ENCODE measurements around the gene KRT75. TPM values are rescaled to one million over a fixed set of nuclear protein-coding genes. Genes with fewer than 3 reads are reported as not detected.

KRT75 gene
- total RNA-seq, 1 donor = not detected

- TF ChIP-seq CTCF (IDR thresholded peaks at IDR 0.05; ENCODE audit: insufficient read depth, low read length) = no peak
- no peak for DNase-seq (ENCODE audit: low read depth)
- no peak overlapping the region for H3K4me3 ChIP-seq (ENCODE audit: low read depth, low read length)
These were observed 2.8 kb upstream of the KRT75 start for GRCh38 chr12:52436828-52437474.

- DNase-seq (ENCODE audit: low read depth) = peak; percentile 27
- no peak for TF ChIP-seq CTCF (IDR thresholded peaks at IDR 0.05; ENCODE audit: insufficient read depth, low read length)
These were observed 2.0 kb upstream of the KRT75 start for GRCh38 chr12:52436000-52436827.

GRCh38 chr12:52435659-52435999, 1.5 kb upstream of the KRT75 start:
- no peak for TF ChIP-seq CTCF (IDR thresholded peaks at IDR 0.05; ENCODE audit: insufficient read depth, low read length)
- no peak for DNase-seq (ENCODE audit: low read depth)
- H3K4me3 ChIP-seq (ENCODE audit: low read depth, low read length) = no peak overlapping the region

More at GRCh38 chr12:52436000-52436827, 2.0 kb upstream of the KRT75 start:
- no peak overlapping the region for H3K4me3 ChIP-seq (ENCODE audit: low read depth, low read length)

GRCh38 chr12:52434760-52435530, 774 bp upstream of the KRT75 start:
- H3K4me3 ChIP-seq (ENCODE audit: low read depth, low read length) = no peak overlapping the region
- no peak for DNase-seq (ENCODE audit: low read depth)
- TF ChIP-seq CTCF (IDR thresholded peaks at IDR 0.05; ENCODE audit: insufficient read depth, low read length) = no peak

- DNase-seq (ENCODE audit: low read depth) = no peak
- no peak overlapping the region for H3K4me3 ChIP-seq (ENCODE audit: low read depth, low read length)
- no peak for TF ChIP-seq CTCF (IDR thresholded peaks at IDR 0.05; ENCODE audit: insufficient read depth, low read length)
These were observed 580 bp downstream of the KRT75 start for GRCh38 chr12:52433501-52434080.

GRCh38 chr12:52432559-52433207, 1.5 kb downstream of the KRT75 start:
- TF ChIP-seq CTCF (IDR thresholded peaks at IDR 0.05; ENCODE audit: insufficient read depth, low read length) = no peak
- no peak overlapping the region for H3K4me3 ChIP-seq (ENCODE audit: low read depth, low read length)
- no peak for DNase-seq (ENCODE audit: low read depth)
